ENCODE data around the gene EVI2A.

EVI2A gene

DNA sequence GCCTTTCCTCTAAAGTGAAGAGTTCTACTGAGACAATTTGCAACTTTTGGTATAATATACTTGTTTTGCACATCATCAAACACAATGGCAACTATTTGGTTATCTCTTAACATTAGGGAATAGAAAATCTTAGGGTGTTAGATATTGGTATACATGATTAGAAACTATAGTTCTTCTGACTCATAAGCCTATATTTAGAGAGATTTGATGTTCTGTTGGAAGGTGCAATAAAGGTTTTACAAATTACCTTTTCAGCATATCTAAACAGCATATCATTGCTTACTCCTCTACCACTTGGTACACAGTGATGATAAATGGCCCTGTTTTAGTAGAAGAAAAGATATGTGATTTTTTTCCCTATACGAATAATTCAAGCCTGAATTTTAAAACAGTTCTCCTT is 13.8 kb downstream of the EVI2A start:
- no peak overlapping the region for H3K4me3 ChIP-seq (replicated peaks in 1 of 2; ENCODE audit: low read depth in 2 of 2, low read length in 2 of 2)
- no peak for DNase-seq (ENCODE audit: low read depth in 2 of 2)
- TF ChIP-seq, protein P1, sequence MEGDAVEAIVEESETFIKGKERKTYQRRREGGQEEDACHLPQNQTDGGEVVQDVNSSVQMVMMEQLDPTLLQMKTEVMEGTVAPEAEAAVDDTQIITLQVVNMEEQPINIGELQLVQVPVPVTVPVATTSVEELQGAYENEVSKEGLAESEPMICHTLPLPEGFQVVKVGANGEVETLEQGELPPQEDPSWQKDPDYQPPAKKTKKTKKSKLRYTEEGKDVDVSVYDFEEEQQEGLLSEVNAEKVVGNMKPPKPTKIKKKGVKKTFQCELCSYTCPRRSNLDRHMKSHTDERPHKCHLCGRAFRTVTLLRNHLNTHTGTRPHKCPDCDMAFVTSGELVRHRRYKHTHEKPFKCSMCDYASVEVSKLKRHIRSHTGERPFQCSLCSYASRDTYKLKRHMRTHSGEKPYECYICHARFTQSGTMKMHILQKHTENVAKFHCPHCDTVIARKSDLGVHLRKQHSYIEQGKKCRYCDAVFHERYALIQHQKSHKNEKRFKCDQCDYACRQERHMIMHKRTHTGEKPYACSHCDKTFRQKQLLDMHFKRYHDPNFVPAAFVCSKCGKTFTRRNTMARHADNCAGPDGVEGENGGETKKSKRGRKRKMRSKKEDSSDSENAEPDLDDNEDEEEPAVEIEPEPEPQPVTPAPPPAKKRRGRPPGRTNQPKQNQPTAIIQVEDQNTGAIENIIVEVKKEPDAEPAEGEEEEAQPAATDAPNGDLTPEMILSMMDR (IDR thresholded peaks at IDR 0.05; ENCODE audit: low read depth, low read length), result no peak

DNA sequence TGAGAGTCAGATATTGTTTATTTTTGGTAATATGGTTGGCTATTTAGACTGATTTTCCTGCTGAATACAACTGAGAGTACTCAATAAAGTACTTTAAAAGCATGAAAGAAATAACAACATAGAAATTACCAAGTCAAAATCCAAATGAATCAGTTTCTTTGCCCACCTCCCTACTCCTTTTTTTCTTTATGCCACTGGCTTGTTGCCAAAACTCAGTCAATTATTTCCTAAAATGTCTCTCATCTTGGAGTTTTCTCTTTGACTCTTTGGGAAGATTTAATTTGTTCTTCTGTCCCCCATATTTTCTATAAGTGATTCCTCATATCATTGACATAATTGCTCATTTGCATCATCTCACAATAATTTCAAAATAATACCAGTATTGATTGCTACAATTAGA is 21.8 kb downstream of the EVI2A start:
- H3K4me3 ChIP-seq (replicated peaks in 1 of 2; ENCODE audit: low read depth in 2 of 2, low read length in 2 of 2), result no peak overlapping the region
- TF ChIP-seq, protein P1 (IDR thresholded peaks at IDR 0.05; ENCODE audit: low read depth, low read length), result no peak
- DNase-seq (ENCODE audit: low read depth in 2 of 2), result no peak

DNA sequence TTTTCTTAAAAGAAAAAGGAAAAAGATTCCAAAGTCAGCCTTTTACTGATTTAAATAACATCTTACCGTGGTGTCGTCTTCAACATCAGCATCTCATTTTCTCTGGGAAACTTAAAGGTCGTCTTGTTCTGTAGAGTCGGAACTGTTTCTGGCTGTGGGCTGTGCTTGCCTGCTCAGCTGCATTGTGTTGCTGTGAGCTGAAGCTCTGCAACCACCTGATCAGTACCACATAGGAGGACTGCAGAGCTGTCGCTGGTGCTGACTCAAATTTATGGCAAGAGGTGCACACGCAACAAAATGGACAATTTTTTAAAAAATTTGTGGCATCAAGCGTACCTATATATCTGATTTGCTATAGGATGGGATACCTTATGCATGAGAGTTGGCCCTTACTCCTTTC is 24.3 kb downstream of the EVI2A start, which contains the start of gene OMG:
OMG (minus strand) TSS at position 150 of the 400 bp plus-strand sequence. CDS start 908 bp downstream, outside the sequence.
- no peak within 1 kb of the TSS for H3K4me3 ChIP-seq (replicated peaks in 1 of 2; ENCODE audit: low read depth in 2 of 2, low read length in 2 of 2)
- DNase-seq (ENCODE audit: low read depth in 2 of 2), result no peak
- TF ChIP-seq, protein P1 (IDR thresholded peaks at IDR 0.05; ENCODE audit: low read depth, low read length), result no peak

DNA sequence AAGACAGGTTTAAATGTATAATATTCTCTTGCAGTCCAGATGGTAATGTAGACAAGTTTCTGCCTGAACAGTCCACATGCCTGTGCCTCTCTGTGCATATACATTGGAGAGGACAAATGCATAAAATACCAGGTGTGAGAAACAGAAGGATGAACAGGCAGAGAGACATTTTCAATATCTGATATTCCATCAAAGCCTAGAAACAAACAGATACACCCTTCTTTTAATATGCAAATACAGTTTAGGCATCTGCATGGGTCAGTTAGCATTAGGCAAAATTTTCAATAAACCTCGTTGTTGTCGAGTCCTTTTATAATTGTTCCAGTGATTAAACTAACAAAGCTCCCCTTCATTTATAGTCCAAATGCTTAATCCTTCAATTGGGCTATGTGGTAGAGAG is 25.3 kb downstream of the EVI2A start:
- TF ChIP-seq, protein P1 (IDR thresholded peaks at IDR 0.05; ENCODE audit: low read depth, low read length), result no peak
- no peak overlapping the region for H3K4me3 ChIP-seq (replicated peaks in 1 of 2; ENCODE audit: low read depth in 2 of 2, low read length in 2 of 2)
- no peak for DNase-seq (ENCODE audit: low read depth in 2 of 2)

DNA sequence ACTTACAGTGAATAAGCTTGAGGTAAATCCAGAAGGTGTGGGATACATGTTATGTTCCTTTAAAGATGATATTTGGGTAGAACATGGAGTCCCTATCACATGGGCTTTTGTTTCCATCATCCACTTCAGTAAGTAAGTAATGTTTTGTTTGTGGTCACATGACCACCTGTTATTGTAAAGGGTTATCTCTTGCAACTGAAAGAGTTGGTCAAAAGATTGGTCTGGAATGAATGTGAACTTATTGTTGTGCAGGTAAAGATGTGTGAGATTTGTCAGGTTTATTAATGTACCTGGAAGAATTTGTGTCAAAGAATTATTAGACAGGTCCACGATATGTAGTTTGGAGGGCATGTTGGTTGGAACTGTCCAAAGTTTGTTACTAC is 25.9 kb downstream of the EVI2A start:
- DNase-seq (ENCODE audit: low read depth in 2 of 2), result no peak
- TF ChIP-seq, protein P1 (IDR thresholded peaks at IDR 0.05; ENCODE audit: low read depth, low read length), result no peak
- H3K4me3 ChIP-seq (replicated peaks in 1 of 2; ENCODE audit: low read depth in 2 of 2, low read length in 2 of 2), result no peak overlapping the region

DNA sequence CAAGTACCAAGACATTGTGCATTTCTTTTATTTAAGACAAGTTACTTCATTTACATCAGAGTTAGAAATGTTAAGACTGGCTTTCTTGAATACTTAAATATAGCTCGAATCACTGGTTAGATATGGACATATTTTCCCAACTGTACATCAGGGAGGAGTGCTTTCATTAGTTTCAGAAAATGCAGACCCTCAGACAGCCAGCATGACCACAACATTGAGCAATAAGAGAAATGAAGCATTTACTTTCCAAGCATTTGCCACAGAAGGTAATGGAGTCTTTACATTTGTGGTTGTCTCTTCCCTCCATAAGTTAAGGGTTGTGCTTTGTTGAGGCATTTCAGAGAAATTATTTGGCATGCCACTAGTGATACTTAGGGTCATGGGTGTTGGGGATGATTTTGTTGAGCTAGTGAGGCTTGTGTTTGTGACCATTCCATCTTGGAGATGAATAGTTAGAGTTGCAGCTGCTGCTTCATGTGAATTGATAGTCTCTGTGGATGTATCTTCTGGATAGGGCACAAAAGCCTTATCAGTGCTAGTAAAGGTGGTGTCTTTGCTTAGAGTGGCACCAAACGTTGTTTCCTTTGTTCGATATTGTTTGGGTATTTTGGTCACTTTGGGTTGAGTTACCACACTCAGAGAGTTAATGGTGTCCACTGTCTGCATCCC is 26.5 kb downstream of the EVI2A start:
- H3K4me3 ChIP-seq (replicated peaks in 1 of 2; ENCODE audit: low read depth in 2 of 2, low read length in 2 of 2), result no peak overlapping the region
- DNase-seq (ENCODE audit: low read depth in 2 of 2), result peak in 1 of 2 donors; percentile 43
- TF ChIP-seq, protein P1 (IDR thresholded peaks at IDR 0.05; ENCODE audit: low read depth, low read length), result no peak

DNA sequence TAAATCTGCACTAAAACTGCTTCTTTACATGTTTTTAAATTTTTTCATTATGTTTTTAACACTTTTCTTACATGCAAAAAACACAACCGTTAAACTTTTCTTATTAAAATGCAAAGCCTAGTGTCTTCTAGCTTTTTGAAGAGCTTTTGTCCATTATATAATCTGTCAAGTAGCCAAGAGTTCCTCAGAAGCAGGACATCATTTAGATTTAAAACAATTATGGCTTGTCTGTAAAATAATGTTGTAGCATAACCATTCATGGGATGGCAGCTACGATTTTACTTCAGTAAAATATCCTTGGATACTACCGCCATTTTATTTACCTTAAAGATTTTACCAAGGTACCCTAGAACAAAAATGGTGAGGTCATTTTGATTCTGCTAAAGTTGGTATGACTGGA is 27.2 kb downstream of the EVI2A start:
- no peak for DNase-seq (ENCODE audit: low read depth in 2 of 2)
- H3K4me3 ChIP-seq (replicated peaks in 1 of 2; ENCODE audit: low read depth in 2 of 2, low read length in 2 of 2), result no peak overlapping the region
- TF ChIP-seq, protein P1 (IDR thresholded peaks at IDR 0.05; ENCODE audit: low read depth, low read length), result no peak

Data from cardiac fibroblast (primary cell).